Measurements from ENCODE around the gene AVPR2.
A peak's percentile ranks its signal among the peaks of the same experiment; 100 is the strongest.

Gene AVPR2

GRCh38 chrX:153909980-153910360 is 5.5 kb downstream of the AVPR2 start:
- DNase-seq (ENCODE audit: insufficient read length, low spot score) (no peak), FAIRE-seq (no peak)

- DNase-seq (ENCODE audit: insufficient read length, low spot score) = no peak
- no peak for FAIRE-seq
Measured at GRCh38 chrX:153910446-153910845, 6.0 kb downstream of the AVPR2 start.

GRCh38 chrX:153911798-153912197 is 7.3 kb downstream of the AVPR2 start:
- no peak for FAIRE-seq
- DNase-seq (ENCODE audit: insufficient read length, low spot score) = no peak

- FAIRE-seq = no peak
- no peak for DNase-seq (ENCODE audit: insufficient read length, low spot score)
Measured at GRCh38 chrX:153913211-153913610, 8.7 kb downstream of the AVPR2 start.

- no peak for FAIRE-seq
Measured at GRCh38 chrX:153913701-153914100, 9.2 kb downstream of the AVPR2 start.

GRCh38 chrX:153917869-153918268 is 13.4 kb downstream of the AVPR2 start:
- DNase-seq (ENCODE audit: insufficient read length, low spot score) (no peak), FAIRE-seq (no peak)

More at GRCh38 chrX:153913701-153914100, 9.2 kb downstream of the AVPR2 start:
- no peak for DNase-seq (ENCODE audit: insufficient read length, low spot score)

- DNase-seq (ENCODE audit: insufficient read length, low spot score) (no peak), FAIRE-seq (no peak)
Measured at GRCh38 chrX:153919281-153919680, 14.8 kb downstream of the AVPR2 start.

GRCh38 chrX:153920546-153920945 is 16.1 kb downstream of the AVPR2 start:
- no peak for FAIRE-seq

GRCh38 chrX:153921070-153921469 is 16.6 kb downstream of the AVPR2 start:
- no peak for FAIRE-seq

More at GRCh38 chrX:153920546-153920945, 16.1 kb downstream of the AVPR2 start:
- DNase-seq (ENCODE audit: insufficient read length, low spot score) = no peak

GRCh38 chrX:153921511-153922446 is 17.3 kb downstream of the AVPR2 start:
- FAIRE-seq = no peak

More at GRCh38 chrX:153921070-153921469, 16.6 kb downstream of the AVPR2 start:
- DNase-seq (ENCODE audit: insufficient read length, low spot score) = no peak

GRCh38 chrX:153922932-153923857 is 18.7 kb downstream of the AVPR2 start:
- DNase-seq (ENCODE audit: insufficient read length, low spot score) (no peak), FAIRE-seq (peak; percentile 93)

More at GRCh38 chrX:153921511-153922446, 17.3 kb downstream of the AVPR2 start:
- no peak for DNase-seq (ENCODE audit: insufficient read length, low spot score)

- FAIRE-seq = peak; percentile 99
- no peak for DNase-seq (ENCODE audit: insufficient read length, low spot score)
Measured at GRCh38 chrX:153924149-153924861, 19.8 kb downstream of the AVPR2 start.

GRCh38 chrX:153925387-153925738 is 20.9 kb downstream of the AVPR2 start:
- FAIRE-seq = no peak
- DNase-seq (ENCODE audit: insufficient read length, low spot score) = no peak

GRCh38 chrX:153925739-153926551 is 21.5 kb downstream of the AVPR2 start, which contains the start of gene ARHGAP4:
TSS of gene ARHGAP4 (minus strand) at chrX:153926264. CDS start at chrX:153926202, 62 bp downstream.
- no peak for DNase-seq (ENCODE audit: insufficient read length, low spot score)
- no peak for FAIRE-seq

GRCh38 chrX:153926552-153926857 is 22.0 kb downstream of the AVPR2 start:
- no peak for DNase-seq (ENCODE audit: insufficient read length, low spot score)
- FAIRE-seq = no peak

GRCh38 chrX:153926858-153927671 is 22.6 kb downstream of the AVPR2 start:
- peak; percentile 70 for DNase-seq (ENCODE audit: insufficient read length, low spot score)
- peak; percentile 99 for FAIRE-seq

- FAIRE-seq (no peak), DNase-seq (ENCODE audit: insufficient read length, low spot score) (no peak)
Measured at GRCh38 chrX:153927672-153927921, 23.1 kb downstream of the AVPR2 start.

GRCh38 chrX:153927922-153928760 is 23.7 kb downstream of the AVPR2 start:
- DNase-seq (ENCODE audit: insufficient read length, low spot score) (peak; percentile 84), FAIRE-seq (no peak)

All from GM19239 (cell line).